ENCODE data around the gene SCAND1. TPM values are rescaled to one million over a fixed set of nuclear protein-coding genes. Genes with fewer than 3 reads are reported as not detected.
"Not testable (repeated sequence)": the region's sequence is repeated elsewhere in the genome, so short reads cannot be mapped to it uniquely, and the experiment has no call there.

The SCAND1 gene
- total RNA-seq: 94.8 TPM

- peak; percentile 97 to 98 (median 97) for DNase-seq (ENCODE audit: low read depth in 2 of 3, low spot score in 2 of 3)
These were observed at the start of gene SCAND1 for GRCh38 chr20:35954200-35954906. TSS of gene SCAND1 (minus strand) at chr20:35954502. CDS start at chr20:35954284, 218 bp downstream.

GRCh38 chr20:36004045-36004444, 49.7 kb upstream of the SCAND1 start:
- no peak for DNase-seq (ENCODE audit: low read depth in 2 of 3, low spot score in 2 of 3)

- DNase-seq (ENCODE audit: low read depth in 2 of 3, low spot score in 2 of 3): no peak
These were observed 48.6 kb upstream of the SCAND1 start for GRCh38 chr20:36002855-36003254.

- DNase-seq (ENCODE audit: low read depth in 2 of 3, low spot score in 2 of 3): not testable (repeated sequence)
These were observed 47.0 kb upstream of the SCAND1 start for GRCh38 chr20:36001331-36001730.

- DNase-seq (ENCODE audit: low read depth in 2 of 3, low spot score in 2 of 3): not testable (repeated sequence)
These were observed 42.2 kb upstream of the SCAND1 start for GRCh38 chr20:35996492-35996891.

GRCh38 chr20:35994994-35995453, 40.7 kb upstream of the SCAND1 start:
- DNase-seq (ENCODE audit: low read depth in 2 of 3, low spot score in 2 of 3): peak; percentile 44 to 83 (median 77)

- DNase-seq (ENCODE audit: low read depth in 2 of 3, low spot score in 2 of 3): peak; percentile 37 to 79 (median 63)
These were observed 38.5 kb upstream of the SCAND1 start for GRCh38 chr20:35992713-35993335.

GRCh38 chr20:35991142-35991771, 37.0 kb upstream of the SCAND1 start:
- peak in 2 of 3 donors; percentile 35 to 56 for DNase-seq (ENCODE audit: low read depth in 2 of 3, low spot score in 2 of 3)

GRCh38 chr20:35988910-35989463, 34.7 kb upstream of the SCAND1 start:
- DNase-seq (ENCODE audit: low read depth in 2 of 3, low spot score in 2 of 3): no peak

- no peak for DNase-seq (ENCODE audit: low read depth in 2 of 3, low spot score in 2 of 3)
These were observed 31.5 kb upstream of the SCAND1 start for GRCh38 chr20:35985806-35986205.

GRCh38 chr20:35984382-35984781, 30.1 kb upstream of the SCAND1 start:
- DNase-seq (ENCODE audit: low read depth in 2 of 3, low spot score in 2 of 3): no peak

- DNase-seq (ENCODE audit: low read depth in 2 of 3, low spot score in 2 of 3): no peak
These were observed 27.7 kb upstream of the SCAND1 start for GRCh38 chr20:35981969-35982368.

GRCh38 chr20:35979544-35979943, 25.2 kb upstream of the SCAND1 start:
- DNase-seq (ENCODE audit: low read depth in 2 of 3, low spot score in 2 of 3): no peak

GRCh38 chr20:35978041-35978513, 23.8 kb upstream of the SCAND1 start:
- DNase-seq (ENCODE audit: low read depth in 2 of 3, low spot score in 2 of 3): peak in 1 of 3 donors; percentile 25

GRCh38 chr20:35975576-35976373, 21.5 kb upstream of the SCAND1 start:
- no peak for DNase-seq (ENCODE audit: low read depth in 2 of 3, low spot score in 2 of 3)

- no peak for DNase-seq (ENCODE audit: low read depth in 2 of 3, low spot score in 2 of 3)
These were observed 20.0 kb upstream of the SCAND1 start for GRCh38 chr20:35974256-35974655.

- no peak for DNase-seq (ENCODE audit: low read depth in 2 of 3, low spot score in 2 of 3)
These were observed 18.2 kb upstream of the SCAND1 start for GRCh38 chr20:35972462-35972861.

GRCh38 chr20:35971981-35972380, 17.7 kb upstream of the SCAND1 start:
- no peak for DNase-seq (ENCODE audit: low read depth in 2 of 3, low spot score in 2 of 3)

GRCh38 chr20:35968930-35969329, 14.6 kb upstream of the SCAND1 start:
- DNase-seq (ENCODE audit: low read depth in 2 of 3, low spot score in 2 of 3): no peak

GRCh38 chr20:35967979-35968640, 13.8 kb upstream of the SCAND1 start, which contains the start of gene CNBD2:
TSS of gene CNBD2 (plus strand) at chr20:35968590. CDS start at chr20:35968763, 173 bp downstream.
- DNase-seq (ENCODE audit: low read depth in 2 of 3, low spot score in 2 of 3): no peak
